ENCODE results near the gene ARFGAP2.

The ARFGAP2 gene

GRCh38 chr11:47186700-47187695, 10.3 kb upstream of the ARFGAP2 start:
- DNase-seq, result no peak

GRCh38 chr11:47186076-47186699, 9.5 kb upstream of the ARFGAP2 start, which contains the start of gene PACSIN3:
TSS of gene PACSIN3 (minus strand) at chr11:47186434. CDS start at chr11:47182727, 3,707 bp downstream.
- no peak for DNase-seq

GRCh38 chr11:47185305-47186075, 8.8 kb upstream of the ARFGAP2 start:
- DNase-seq, result no peak

GRCh38 chr11:47184711-47185304, 8.1 kb upstream of the ARFGAP2 start:
- DNase-seq, result no peak

- DNase-seq, result no peak
Observed at GRCh38 chr11:47183969-47184368, 7.3 kb upstream of the ARFGAP2 start.

- DNase-seq, result no peak
Observed at GRCh38 chr11:47183031-47183856, 6.6 kb upstream of the ARFGAP2 start.

GRCh38 chr11:47182380-47182779, 5.7 kb upstream of the ARFGAP2 start:
- no peak for DNase-seq

GRCh38 chr11:47181271-47181670, 4.6 kb upstream of the ARFGAP2 start:
- no peak for DNase-seq

- DNase-seq, result no peak
Observed at GRCh38 chr11:47180006-47180787, 3.5 kb upstream of the ARFGAP2 start.

- DNase-seq, result peak; percentile 26
Observed at GRCh38 chr11:47179655-47179991, 2.9 kb upstream of the ARFGAP2 start.

- DNase-seq, result no peak
Observed at GRCh38 chr11:47178737-47179654, 2.3 kb upstream of the ARFGAP2 start.

- DNase-seq, result no peak
Observed at GRCh38 chr11:47178316-47178715, 1.6 kb upstream of the ARFGAP2 start.

GRCh38 chr11:47177846-47178245, 1.2 kb upstream of the ARFGAP2 start:
- DNase-seq, result no peak

- peak; percentile 81 for DNase-seq
Observed at GRCh38 chr11:47177229-47177845, 658 bp upstream of the ARFGAP2 start.

- no peak for DNase-seq
Observed at GRCh38 chr11:47175746-47176327, 842 bp downstream of the ARFGAP2 start.

GRCh38 chr11:47172740-47173336, 3.8 kb downstream of the ARFGAP2 start:
- DNase-seq, result no peak

GRCh38 chr11:47171856-47172255, 4.8 kb downstream of the ARFGAP2 start:
- DNase-seq, result no peak

GRCh38 chr11:47171061-47171838, 5.4 kb downstream of the ARFGAP2 start:
- no peak for DNase-seq

Measured in NCI-H2171 treated with DMSO at 0.1 percent for 48 hours (cell line).